ENCODE data around the gene CHRND.

CHRND gene

GRCh38 chr2:232513353-232513752 is 12.6 kb upstream of the CHRND start:
- TF ChIP-seq POLR2AphosphoS5 (IDR thresholded peaks at IDR 0.05; ENCODE audit: low read depth) (no peak), CTCF (IDR thresholded peaks at IDR 0.05; ENCODE audit: insufficient read depth, low read length) (no peak), GABPA (IDR thresholded peaks at IDR 0.05; ENCODE audit: low read depth) (no peak), SPI1 (IDR thresholded peaks at IDR 0.05; ENCODE audit: borderline replicate concordance, low read depth) (no peak), REST (IDR thresholded peaks at IDR 0.05; ENCODE audit: insufficient replicate concordance, low read depth) (no peak)
- no peak overlapping the region for H3K4me3 ChIP-seq (replicated peaks; ENCODE audit: insufficient read depth, low read length)
- peaks cover 4% of the 10 kb centered on the region for H3K27me3 ChIP-seq (ENCODE audit: insufficient read depth, poor library complexity, severe bottlenecking)
- no peak overlapping the region for H3K27ac ChIP-seq (replicated peaks)
- DNase-seq (ENCODE audit: low read depth in 1 of 2, low spot score in 1 of 2): no peak

GRCh38 chr2:232515639-232516038 is 10.3 kb upstream of the CHRND start:
- DNase-seq (ENCODE audit: low read depth in 1 of 2, low spot score in 1 of 2): no peak
- H3K27ac ChIP-seq (replicated peaks): no peak overlapping the region
- no peak for TF ChIP-seq SPI1 (IDR thresholded peaks at IDR 0.05; ENCODE audit: borderline replicate concordance, low read depth)
- no peak overlapping the region for H3K4me3 ChIP-seq (replicated peaks; ENCODE audit: insufficient read depth, low read length)
- peaks cover 4% of the 10 kb centered on the region for H3K27me3 ChIP-seq (ENCODE audit: insufficient read depth, poor library complexity, severe bottlenecking)

- Histone ChIP-seq H3K4me3 (replicated peaks; ENCODE audit: insufficient read depth, low read length) (no peak overlapping the region), H3K27ac (replicated peaks) (no peak overlapping the region), H3K27me3 (ENCODE audit: insufficient read depth, poor library complexity, severe bottlenecking) (peaks cover 4% of the 10 kb centered on the region)
- TF ChIP-seq SPI1 (IDR thresholded peaks at IDR 0.05; ENCODE audit: borderline replicate concordance, low read depth) (no peak), GABPA (IDR thresholded peaks at IDR 0.05; ENCODE audit: low read depth) (no peak), POLR2AphosphoS5 (IDR thresholded peaks at IDR 0.05; ENCODE audit: low read depth) (no peak), CTCF (IDR thresholded peaks at IDR 0.05; ENCODE audit: insufficient read depth, low read length) (no peak), REST (IDR thresholded peaks at IDR 0.05; ENCODE audit: insufficient replicate concordance, low read depth) (no peak)
- DNase-seq (ENCODE audit: low read depth in 1 of 2, low spot score in 1 of 2): no peak
Measured at GRCh38 chr2:232516551-232516950, 9.4 kb upstream of the CHRND start.

GRCh38 chr2:232518844-232519243 is 7.1 kb upstream of the CHRND start:
- Histone ChIP-seq H3K4me3 (replicated peaks; ENCODE audit: insufficient read depth, low read length) (no peak overlapping the region), H3K27ac (replicated peaks) (no peak overlapping the region), H3K27me3 (ENCODE audit: insufficient read depth, poor library complexity, severe bottlenecking) (peaks cover 16% of the 10 kb centered on the region)
- no peak for TF ChIP-seq CTCF (IDR thresholded peaks at IDR 0.05; ENCODE audit: insufficient read depth, low read length)
- no peak for TF ChIP-seq POLR2AphosphoS5 (IDR thresholded peaks at IDR 0.05; ENCODE audit: low read depth)
- TF ChIP-seq SPI1 (IDR thresholded peaks at IDR 0.05; ENCODE audit: borderline replicate concordance, low read depth): no peak
- no peak for TF ChIP-seq REST (IDR thresholded peaks at IDR 0.05; ENCODE audit: insufficient replicate concordance, low read depth)
- TF ChIP-seq GABPA (IDR thresholded peaks at IDR 0.05; ENCODE audit: low read depth): no peak
- no peak for DNase-seq (ENCODE audit: low read depth in 1 of 2, low spot score in 1 of 2)
